ENCODE data around the gene TRPC5OS.

The TRPC5OS gene

GRCh38 chrX:111861605-111862004 is 14.4 kb upstream of the TRPC5OS start:
- H3K4me3 ChIP-seq (ENCODE audit: low read depth, low read length) = no peak overlapping the region
- no peak for DNase-seq (ENCODE audit: low read depth)
- no peak for TF ChIP-seq POLR2A (IDR thresholded peaks at IDR 0.05; ENCODE audit: extremely low read depth, insufficient read length)
- TF ChIP-seq MYC (IDR thresholded peaks at IDR 0.05; ENCODE audit: low read depth, low read length) = no peak
- TF ChIP-seq, protein P1, sequence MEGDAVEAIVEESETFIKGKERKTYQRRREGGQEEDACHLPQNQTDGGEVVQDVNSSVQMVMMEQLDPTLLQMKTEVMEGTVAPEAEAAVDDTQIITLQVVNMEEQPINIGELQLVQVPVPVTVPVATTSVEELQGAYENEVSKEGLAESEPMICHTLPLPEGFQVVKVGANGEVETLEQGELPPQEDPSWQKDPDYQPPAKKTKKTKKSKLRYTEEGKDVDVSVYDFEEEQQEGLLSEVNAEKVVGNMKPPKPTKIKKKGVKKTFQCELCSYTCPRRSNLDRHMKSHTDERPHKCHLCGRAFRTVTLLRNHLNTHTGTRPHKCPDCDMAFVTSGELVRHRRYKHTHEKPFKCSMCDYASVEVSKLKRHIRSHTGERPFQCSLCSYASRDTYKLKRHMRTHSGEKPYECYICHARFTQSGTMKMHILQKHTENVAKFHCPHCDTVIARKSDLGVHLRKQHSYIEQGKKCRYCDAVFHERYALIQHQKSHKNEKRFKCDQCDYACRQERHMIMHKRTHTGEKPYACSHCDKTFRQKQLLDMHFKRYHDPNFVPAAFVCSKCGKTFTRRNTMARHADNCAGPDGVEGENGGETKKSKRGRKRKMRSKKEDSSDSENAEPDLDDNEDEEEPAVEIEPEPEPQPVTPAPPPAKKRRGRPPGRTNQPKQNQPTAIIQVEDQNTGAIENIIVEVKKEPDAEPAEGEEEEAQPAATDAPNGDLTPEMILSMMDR (IDR thresholded peaks at IDR 0.05; ENCODE audit: low read depth, low read length) = no peak
- no peak for TF ChIP-seq MAX (IDR thresholded peaks at IDR 0.05; ENCODE audit: low read depth, low read length)

DNA sequence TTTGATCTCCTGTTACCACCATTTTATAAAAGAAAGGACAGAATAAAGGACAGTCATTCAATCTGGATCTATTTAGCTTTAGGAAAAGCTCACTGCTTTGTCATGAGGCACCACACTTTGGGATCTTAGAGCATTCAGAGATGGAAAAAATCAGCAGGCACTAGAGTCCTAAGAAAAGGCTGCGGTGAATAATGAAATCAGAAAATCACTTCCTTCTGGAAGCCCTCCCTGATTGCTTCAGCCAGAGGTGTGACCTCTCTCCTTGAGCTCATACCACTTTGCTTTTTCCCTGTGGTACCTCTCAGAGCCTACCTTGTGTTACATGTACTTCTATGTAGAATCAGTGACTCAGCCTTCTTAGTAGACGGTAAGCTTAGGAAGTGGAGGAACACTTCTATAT is 8.7 kb upstream of the TRPC5OS start:
- H3K4me3 ChIP-seq (ENCODE audit: low read depth, low read length) = no peak overlapping the region
- TF ChIP-seq, protein P1 (IDR thresholded peaks at IDR 0.05; ENCODE audit: low read depth, low read length) = no peak
- TF ChIP-seq MYC (IDR thresholded peaks at IDR 0.05; ENCODE audit: low read depth, low read length) = no peak
- TF ChIP-seq POLR2A (IDR thresholded peaks at IDR 0.05; ENCODE audit: extremely low read depth, insufficient read length) = no peak
- TF ChIP-seq MAX (IDR thresholded peaks at IDR 0.05; ENCODE audit: low read depth, low read length) = no peak
- DNase-seq (ENCODE audit: low read depth) = no peak

GRCh38 chrX:111868726-111869638 is 7.0 kb upstream of the TRPC5OS start:
- no peak overlapping the region for H3K4me3 ChIP-seq (ENCODE audit: low read depth, low read length)
- TF ChIP-seq POLR2A (IDR thresholded peaks at IDR 0.05; ENCODE audit: extremely low read depth, insufficient read length) (no peak), MYC (IDR thresholded peaks at IDR 0.05; ENCODE audit: low read depth, low read length) (no peak), MAX (IDR thresholded peaks at IDR 0.05; ENCODE audit: low read depth, low read length) (no peak)
- TF ChIP-seq, protein P1 (IDR thresholded peaks at IDR 0.05; ENCODE audit: low read depth, low read length) = no peak
- no peak for DNase-seq (ENCODE audit: low read depth)

- TF ChIP-seq, protein P1 (IDR thresholded peaks at IDR 0.05; ENCODE audit: low read depth, low read length) = peak; percentile 47
- TF ChIP-seq MYC (IDR thresholded peaks at IDR 0.05; ENCODE audit: low read depth, low read length) = no peak
- H3K4me3 ChIP-seq (ENCODE audit: low read depth, low read length) = no peak overlapping the region
- DNase-seq (ENCODE audit: low read depth) = peak; percentile 40
Measured at GRCh38 chrX:111869639-111870034, 6.3 kb upstream of the TRPC5OS start.

DNA sequence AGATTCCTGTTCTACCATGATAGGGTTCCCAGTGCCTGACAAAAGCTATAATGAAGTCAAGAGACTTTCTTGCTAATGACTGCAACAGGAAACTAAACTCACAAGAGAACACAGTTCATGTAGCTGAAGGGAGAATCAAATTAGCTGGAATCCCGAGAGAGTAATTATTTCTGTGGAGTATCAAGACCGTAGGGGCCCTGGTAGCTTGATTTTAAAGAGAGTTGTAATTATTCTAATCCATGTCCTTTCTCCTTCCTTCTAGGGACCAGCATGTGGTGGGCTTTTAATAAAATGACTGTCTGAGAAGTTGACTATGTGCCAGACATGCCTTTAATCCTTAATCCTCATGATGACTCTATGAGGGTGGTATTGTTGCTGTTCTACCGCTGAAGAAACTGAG is 1.7 kb upstream of the TRPC5OS start:
- no peak for DNase-seq (ENCODE audit: low read depth)
- TF ChIP-seq POLR2A (IDR thresholded peaks at IDR 0.05; ENCODE audit: extremely low read depth, insufficient read length) (no peak), MAX (IDR thresholded peaks at IDR 0.05; ENCODE audit: low read depth, low read length) (no peak), MYC (IDR thresholded peaks at IDR 0.05; ENCODE audit: low read depth, low read length) (no peak)
- TF ChIP-seq, protein P1 (IDR thresholded peaks at IDR 0.05; ENCODE audit: low read depth, low read length) = no peak
- H3K4me3 ChIP-seq (ENCODE audit: low read depth, low read length) = no peak overlapping the region
